DOHH2 (cell line): ENCODE results near the gene CACTIN.
"Not testable (repeated sequence)": the region's sequence is repeated elsewhere in the genome, so short reads cannot be mapped to it uniquely, and the experiment has no call there.

Experiments
- H3F3A ChIP-seq: fragments of 200-600 bp; sonication (generic), shearing (Covaris generic); 2 replicates; pipeline ENCODE4 v1.6.0; 2016; ENCODE audit warnings: antibody characterized with exemption, mild to moderate bottlenecking; ENCODE audit not compliant: control insufficient read depth, insufficient read depth
- H3K27ac ChIP-seq: fragments of 200-600 bp; sonication (generic); 2 replicates; pipeline ENCODE4 v1.5.1; 2014; ENCODE audit warnings: low read depth, mild to moderate bottlenecking, low read length, moderate library complexity
- H3K27me3 ChIP-seq: fragments of 200-600 bp; sonication (generic); 2 replicates; pipeline ENCODE4 v1.6.1; 2014; ENCODE audit warnings: mild to moderate bottlenecking, low read length, mixed read lengths; ENCODE audit not compliant: control insufficient read depth
- H3K36me3 ChIP-seq: fragments of 200-600 bp; sonication (generic); 2 replicates; pipeline ENCODE4 v1.6.1; 2014; ENCODE audit warnings: mild to moderate bottlenecking, low read length, moderate library complexity, mixed read lengths; ENCODE audit not compliant: control insufficient read depth
- H3K4me1 ChIP-seq: fragments of 200-600 bp; sonication (generic); 2 replicates; pipeline ENCODE4 v1.6.1; 2014; ENCODE audit warnings: mild to moderate bottlenecking, low read length, mixed read lengths; ENCODE audit not compliant: control insufficient read depth
- H3K4me2 ChIP-seq: fragments of 200-600 bp; sonication (generic); 2 replicates; pipeline ENCODE4 v1.6.0; 2014; ENCODE audit warnings: mild to moderate bottlenecking, low read length, moderate library complexity
- H3K4me3 ChIP-seq: fragments of 200-600 bp; sonication (generic); 2 replicates; pipeline ENCODE4 v1.5.1; 2014; ENCODE audit warnings: mild to moderate bottlenecking, low read length, mixed read lengths
- H3K79me2 ChIP-seq: fragments of 200-600 bp; sonication (generic); 2 replicates; pipeline ENCODE4 v1.6.1; 2014; ENCODE audit warnings: mild to moderate bottlenecking, low read length, mixed read lengths; ENCODE audit not compliant: control insufficient read depth
- H3K9me2 ChIP-seq: fragments of 200-600 bp; sonication (generic); replicated peaks from 2 replicates; pipeline ENCODE4 v1.6.1; 2014; ENCODE audit warnings: mild to moderate bottlenecking, low read length, mixed read lengths; ENCODE audit not compliant: control insufficient read depth
- H3K9me3 ChIP-seq: fragments of 200-600 bp; sonication (generic); 2 replicates; pipeline ENCODE4 v1.6.1; 2014; ENCODE audit warnings: antibody characterized with exemption, low read length, mixed read lengths; ENCODE audit not compliant: control insufficient read depth, insufficient read depth
- H4K20me1 ChIP-seq: fragments of 200-600 bp; sonication (generic); 2 replicates; pipeline ENCODE4 v1.6.0; 2014; ENCODE audit warnings: low read depth, mild to moderate bottlenecking, antibody characterized with exemption, low read length, moderate library complexity; ENCODE audit not compliant: control insufficient read depth, insufficient read depth
- EZH2phosphoT487 ChIP-seq: fragments of 200-600 bp; sonication (generic); IDR thresholded peaks from 2 replicates; pipeline ENCODE4 v1.6.1; 2017; ENCODE audit warnings: borderline replicate concordance, mild to moderate bottlenecking, antibody characterized with exemption, low read length, moderate library complexity, mixed read lengths
- TF ChIP-seq, protein P1 (sequence below): fragments of 200-600 bp; sonication (generic); IDR thresholded peaks from one replicate; pipeline ENCODE4 v1.5.1; 2014; ENCODE audit warnings: antibody characterized with exemption, mild to moderate bottlenecking, low read depth, low read length; ENCODE audit not compliant: poor library complexity, severe bottlenecking

CACTIN gene

DNA sequence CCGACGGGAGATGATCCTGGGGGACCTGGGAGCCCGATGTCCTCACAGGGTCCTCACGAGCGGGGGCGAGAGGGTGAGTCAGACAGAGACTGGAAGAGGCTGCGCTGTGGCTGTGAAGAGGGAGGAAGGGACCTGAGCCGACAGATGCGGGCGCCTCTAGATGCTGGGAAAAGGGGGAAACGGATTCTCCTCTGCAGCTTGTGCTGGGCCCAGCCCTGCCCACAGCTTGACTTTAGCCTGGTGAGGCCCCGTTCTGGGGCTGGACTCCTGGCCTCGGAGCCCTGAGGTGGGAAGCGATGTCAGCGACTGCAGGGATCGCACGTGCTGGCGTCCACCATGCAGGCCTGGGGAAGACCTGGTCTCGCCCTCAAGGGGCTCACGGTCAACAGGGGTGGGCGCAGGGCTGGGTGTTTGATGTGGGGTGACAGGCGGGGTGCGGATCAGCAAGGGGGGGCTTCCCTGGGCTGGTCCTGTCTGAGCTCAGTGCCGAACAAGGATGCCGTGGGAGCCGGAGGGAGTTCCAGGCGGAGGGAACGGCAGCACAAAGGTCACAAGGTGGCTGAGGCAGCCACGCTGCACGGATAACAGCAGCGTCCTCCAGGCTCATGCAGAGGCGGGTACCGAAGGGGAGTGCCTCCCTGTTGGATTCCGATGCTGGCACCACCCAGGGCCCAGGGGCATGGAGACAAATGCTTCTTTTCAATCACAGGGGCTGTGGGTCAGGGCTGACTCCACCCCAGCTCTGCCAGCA lies 41.9 kb upstream of the CACTIN start:
- Histone ChIP-seq H3K27ac (no peak overlapping the region), H3K9me2 (no peaks in the 10 kb centered on the region), H4K20me1 (peaks cover 10% of the 10 kb centered on the region; the same call in 1 of the 2 replicates), H3K4me1 (peaks cover 38% of the 10 kb centered on the region), H3K9me3 (no peaks in the 10 kb centered on the region), H3F3A (no peaks in the 10 kb centered on the region), H3K4me2 (no peak overlapping the region), H3K36me3 (peaks cover 2% of the 10 kb centered on the region; the same call in 1 of the 2 replicates), H3K4me3 (no peak overlapping the region), H3K79me2 (no peaks in the 10 kb centered on the region), H3K27me3 (peaks cover 21% of the 10 kb centered on the region)
- TF ChIP-seq, protein P1, sequence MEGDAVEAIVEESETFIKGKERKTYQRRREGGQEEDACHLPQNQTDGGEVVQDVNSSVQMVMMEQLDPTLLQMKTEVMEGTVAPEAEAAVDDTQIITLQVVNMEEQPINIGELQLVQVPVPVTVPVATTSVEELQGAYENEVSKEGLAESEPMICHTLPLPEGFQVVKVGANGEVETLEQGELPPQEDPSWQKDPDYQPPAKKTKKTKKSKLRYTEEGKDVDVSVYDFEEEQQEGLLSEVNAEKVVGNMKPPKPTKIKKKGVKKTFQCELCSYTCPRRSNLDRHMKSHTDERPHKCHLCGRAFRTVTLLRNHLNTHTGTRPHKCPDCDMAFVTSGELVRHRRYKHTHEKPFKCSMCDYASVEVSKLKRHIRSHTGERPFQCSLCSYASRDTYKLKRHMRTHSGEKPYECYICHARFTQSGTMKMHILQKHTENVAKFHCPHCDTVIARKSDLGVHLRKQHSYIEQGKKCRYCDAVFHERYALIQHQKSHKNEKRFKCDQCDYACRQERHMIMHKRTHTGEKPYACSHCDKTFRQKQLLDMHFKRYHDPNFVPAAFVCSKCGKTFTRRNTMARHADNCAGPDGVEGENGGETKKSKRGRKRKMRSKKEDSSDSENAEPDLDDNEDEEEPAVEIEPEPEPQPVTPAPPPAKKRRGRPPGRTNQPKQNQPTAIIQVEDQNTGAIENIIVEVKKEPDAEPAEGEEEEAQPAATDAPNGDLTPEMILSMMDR, result no peak
- TF ChIP-seq EZH2phosphoT487, result no peak

DNA sequence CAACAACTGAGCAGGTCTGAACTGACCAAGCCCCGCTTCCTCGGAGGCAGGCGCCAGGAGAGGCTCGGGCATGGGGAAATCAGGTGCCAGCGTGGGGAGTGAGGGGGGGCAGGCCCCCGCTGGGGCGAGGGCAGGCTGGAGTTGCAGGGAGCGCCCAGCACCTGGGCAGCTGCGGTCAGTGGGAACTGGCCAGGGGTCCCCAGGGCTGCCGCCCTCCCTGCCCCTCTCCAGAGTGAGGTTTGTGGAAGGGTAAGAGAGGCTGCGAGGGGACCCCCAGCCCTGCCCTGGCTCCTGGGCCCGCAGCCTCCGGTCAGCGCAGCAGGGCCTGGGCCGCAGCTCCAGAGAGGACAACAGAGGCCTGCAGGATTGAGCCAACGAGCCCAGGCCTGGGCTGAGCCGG lies 41.2 kb upstream of the CACTIN start:
- peaks cover 10% of the 10 kb centered on the region; the same call in 1 of the 2 replicates for H4K20me1 ChIP-seq
- no peak overlapping the region for H3K27ac ChIP-seq
- H3K79me2 ChIP-seq, result no peaks in the 10 kb centered on the region
- H3K4me2 ChIP-seq, result no peak overlapping the region
- no peak for TF ChIP-seq EZH2phosphoT487
- TF ChIP-seq, protein P1, result no peak
- no peaks in the 10 kb centered on the region for H3F3A ChIP-seq
- H3K36me3 ChIP-seq, result peaks cover 2% of the 10 kb centered on the region; the same call in 1 of the 2 replicates
- peaks cover 38% of the 10 kb centered on the region for H3K4me1 ChIP-seq
- H3K9me2 ChIP-seq, result no peaks in the 10 kb centered on the region
- H3K4me3 ChIP-seq, result no peak overlapping the region
- peaks cover 21% of the 10 kb centered on the region for H3K27me3 ChIP-seq
- H3K9me3 ChIP-seq, result no peaks in the 10 kb centered on the region

DNA sequence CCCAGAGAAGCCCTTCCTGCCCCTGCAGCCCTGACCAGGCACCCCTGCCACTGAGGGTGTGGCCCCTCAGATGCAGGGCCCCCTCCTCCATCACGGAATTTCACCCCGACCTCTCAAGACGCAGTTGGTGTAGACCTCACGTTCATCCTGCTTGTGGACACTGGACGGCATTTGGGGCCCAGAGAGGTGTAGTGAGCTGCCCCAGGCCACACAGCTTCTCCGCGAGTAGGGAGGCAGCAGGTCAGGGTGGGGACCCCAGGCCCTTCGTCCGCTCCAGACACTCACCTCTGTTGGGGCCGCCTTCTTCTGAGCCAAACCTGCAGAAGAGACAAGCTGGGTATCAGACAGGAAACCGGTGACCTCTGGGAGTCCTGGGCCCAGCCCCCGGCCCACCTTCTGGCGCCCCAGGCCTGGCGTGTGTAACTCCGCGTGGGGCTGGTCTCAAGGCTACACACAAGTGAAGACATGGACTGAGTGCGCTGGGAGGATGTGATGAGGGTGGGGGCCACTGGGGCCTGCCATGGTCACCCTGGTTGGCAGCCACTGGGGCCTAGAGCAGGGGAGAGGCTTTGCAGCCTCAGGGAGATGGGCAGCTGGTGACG lies 40.5 kb upstream of the CACTIN start:
- Histone ChIP-seq H3K4me2 (no peak overlapping the region), H3K27me3 (peaks cover 16% of the 10 kb centered on the region), H3K36me3 (peaks cover 2% of the 10 kb centered on the region; the same call in 1 of the 2 replicates), H3K79me2 (no peaks in the 10 kb centered on the region), H4K20me1 (peaks cover 10% of the 10 kb centered on the region; the same call in 1 of the 2 replicates), H3K4me3 (no peak overlapping the region), H3K9me3 (no peaks in the 10 kb centered on the region), H3K9me2 (no peaks in the 10 kb centered on the region), H3F3A (no peaks in the 10 kb centered on the region), H3K27ac (no peak overlapping the region), H3K4me1 (peaks cover 36% of the 10 kb centered on the region)
- TF ChIP-seq, protein P1, result no peak
- TF ChIP-seq EZH2phosphoT487, result no peak

DNA sequence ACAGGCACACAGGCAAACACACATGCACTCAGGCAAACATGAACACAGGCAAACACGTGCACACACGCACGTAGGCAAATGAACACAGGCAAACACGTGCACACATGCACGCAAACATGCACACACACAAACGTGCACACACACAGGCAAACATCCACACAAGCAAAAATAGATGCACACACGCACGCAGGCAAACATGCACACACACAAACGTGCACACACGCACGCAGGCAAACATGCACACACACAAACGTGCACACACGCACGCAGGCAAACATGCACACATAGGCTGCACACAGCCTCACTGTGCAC lies 39.9 kb upstream of the CACTIN start:
- not testable (repeated sequence) for H3K4me2 ChIP-seq, H3K4me3 ChIP-seq, H3K27ac ChIP-seq, H3K27me3 ChIP-seq, H4K20me1 ChIP-seq, H3K36me3 ChIP-seq, H3K9me3 ChIP-seq, H3K79me2 ChIP-seq, H3F3A ChIP-seq, H3K9me2 ChIP-seq
- H3K4me1 ChIP-seq, result peaks cover 30% of the 10 kb centered on the region
